HG03457 (cell line): ENCODE results near the gene RASGEF1C.

ENCODE experiments used
- ATAC-seq: cut with Tn5 transposase; IDR thresholded peaks from one replicate; pipeline ENCODE4 v1.9.1; 2021; ENCODE audit warnings: moderate number of reproducible peaks; ENCODE audit not compliant: unreplicated experiment

RASGEF1C gene

GRCh38 chr5:180069589-180070247, 139.3 kb downstream of the RASGEF1C start:
- ATAC-seq, result no peak

- no peak for ATAC-seq
Observed at GRCh38 chr5:180068519-180069090, 140.4 kb downstream of the RASGEF1C start.

- ATAC-seq, result no peak
Observed at GRCh38 chr5:180067986-180068385, 141.0 kb downstream of the RASGEF1C start.

- no peak for ATAC-seq
Observed at GRCh38 chr5:180060192-180060591, 148.8 kb downstream of the RASGEF1C start.

- ATAC-seq, result no peak
Observed at GRCh38 chr5:180059326-180059725, 149.7 kb downstream of the RASGEF1C start.

- no peak for ATAC-seq
Observed at GRCh38 chr5:180056153-180056552, 152.9 kb downstream of the RASGEF1C start.

GRCh38 chr5:180054226-180054625, 154.8 kb downstream of the RASGEF1C start:
- ATAC-seq, result no peak

- no peak for ATAC-seq
Observed at GRCh38 chr5:180053061-180053602, 155.9 kb downstream of the RASGEF1C start.

- ATAC-seq, result no peak
Observed at GRCh38 chr5:180052211-180052818, 156.7 kb downstream of the RASGEF1C start.
